ENCODE measurements around the gene ZBTB7C.

The ZBTB7C gene

DNA sequence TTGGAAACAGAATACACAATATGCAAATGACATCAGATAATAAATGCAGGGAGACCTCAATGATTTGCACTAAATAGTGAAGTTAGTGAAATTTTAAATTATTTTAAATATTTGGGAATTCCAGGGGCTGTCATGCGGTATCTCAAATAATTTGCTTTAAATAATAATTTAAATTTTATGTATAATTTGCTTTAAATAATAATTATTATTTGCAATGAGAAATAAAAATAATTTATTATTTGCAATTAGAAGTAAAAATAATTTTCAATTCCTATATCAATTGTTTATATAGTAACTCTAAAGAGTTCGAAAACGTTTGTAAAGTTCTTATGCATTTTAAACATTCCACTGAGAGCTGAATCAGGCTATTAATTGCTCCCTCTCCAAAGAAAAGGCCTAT is 226.4 kb downstream of the ZBTB7C start:
- TF ChIP-seq FOXP2 (optimal IDR thresholded peaks at IDR 0.05; ENCODE audit: borderline replicate concordance, extremely low read depth, extremely low read length, insufficient read depth), result no peak
- no peak for TF ChIP-seq TAF1 (IDR thresholded peaks at IDR 0.05; ENCODE audit: borderline replicate concordance, insufficient read depth, low read length)
- TF ChIP-seq SIN3A (IDR thresholded peaks at IDR 0.05; ENCODE audit: borderline replicate concordance, insufficient read depth, low read length), result no peak
- no peak for TF ChIP-seq POLR2AphosphoS5 (IDR thresholded peaks at IDR 0.05; ENCODE audit: low read depth, low read length)
- TF ChIP-seq, protein P1, sequence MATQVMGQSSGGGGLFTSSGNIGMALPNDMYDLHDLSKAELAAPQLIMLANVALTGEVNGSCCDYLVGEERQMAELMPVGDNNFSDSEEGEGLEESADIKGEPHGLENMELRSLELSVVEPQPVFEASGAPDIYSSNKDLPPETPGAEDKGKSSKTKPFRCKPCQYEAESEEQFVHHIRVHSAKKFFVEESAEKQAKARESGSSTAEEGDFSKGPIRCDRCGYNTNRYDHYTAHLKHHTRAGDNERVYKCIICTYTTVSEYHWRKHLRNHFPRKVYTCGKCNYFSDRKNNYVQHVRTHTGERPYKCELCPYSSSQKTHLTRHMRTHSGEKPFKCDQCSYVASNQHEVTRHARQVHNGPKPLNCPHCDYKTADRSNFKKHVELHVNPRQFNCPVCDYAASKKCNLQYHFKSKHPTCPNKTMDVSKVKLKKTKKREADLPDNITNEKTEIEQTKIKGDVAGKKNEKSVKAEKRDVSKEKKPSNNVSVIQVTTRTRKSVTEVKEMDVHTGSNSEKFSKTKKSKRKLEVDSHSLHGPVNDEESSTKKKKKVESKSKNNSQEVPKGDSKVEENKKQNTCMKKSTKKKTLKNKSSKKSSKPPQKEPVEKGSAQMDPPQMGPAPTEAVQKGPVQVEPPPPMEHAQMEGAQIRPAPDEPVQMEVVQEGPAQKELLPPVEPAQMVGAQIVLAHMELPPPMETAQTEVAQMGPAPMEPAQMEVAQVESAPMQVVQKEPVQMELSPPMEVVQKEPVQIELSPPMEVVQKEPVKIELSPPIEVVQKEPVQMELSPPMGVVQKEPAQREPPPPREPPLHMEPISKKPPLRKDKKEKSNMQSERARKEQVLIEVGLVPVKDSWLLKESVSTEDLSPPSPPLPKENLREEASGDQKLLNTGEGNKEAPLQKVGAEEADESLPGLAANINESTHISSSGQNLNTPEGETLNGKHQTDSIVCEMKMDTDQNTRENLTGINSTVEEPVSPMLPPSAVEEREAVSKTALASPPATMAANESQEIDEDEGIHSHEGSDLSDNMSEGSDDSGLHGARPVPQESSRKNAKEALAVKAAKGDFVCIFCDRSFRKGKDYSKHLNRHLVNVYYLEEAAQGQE (IDR thresholded peaks at IDR 0.05; ENCODE audit: insufficient read depth in 1 of 2, low read depth in 2 of 2, low read length in 2 of 2), result no peak

DNA sequence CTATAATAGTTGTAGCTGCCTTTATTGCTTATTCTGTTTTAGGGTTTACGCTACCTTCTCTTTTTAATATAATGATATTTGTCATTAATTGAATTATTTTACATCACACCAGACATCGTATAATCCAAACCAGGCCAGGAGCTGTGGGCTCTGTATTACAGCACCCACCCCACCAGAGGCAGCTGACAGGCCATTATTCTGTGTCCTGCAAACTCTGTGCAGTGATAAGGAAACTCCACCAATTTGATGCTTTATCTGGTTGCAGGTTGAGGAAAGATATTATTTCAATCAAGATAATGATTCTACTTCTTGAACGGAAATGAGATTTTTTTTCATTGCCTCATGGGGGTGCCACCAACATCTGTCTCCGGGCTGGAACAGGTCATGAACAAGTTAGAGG is 227.3 kb downstream of the ZBTB7C start:
- TF ChIP-seq POLR2AphosphoS5 (IDR thresholded peaks at IDR 0.05; ENCODE audit: low read depth, low read length) (no peak), TAF1 (IDR thresholded peaks at IDR 0.05; ENCODE audit: borderline replicate concordance, insufficient read depth, low read length) (no peak), SIN3A (IDR thresholded peaks at IDR 0.05; ENCODE audit: borderline replicate concordance, insufficient read depth, low read length) (no peak), FOXP2 (optimal IDR thresholded peaks at IDR 0.05; ENCODE audit: borderline replicate concordance, extremely low read depth, extremely low read length, insufficient read depth) (no peak)
- TF ChIP-seq, protein P1 (IDR thresholded peaks at IDR 0.05; ENCODE audit: insufficient read depth in 1 of 2, low read depth in 2 of 2, low read length in 2 of 2), result no peak

DNA sequence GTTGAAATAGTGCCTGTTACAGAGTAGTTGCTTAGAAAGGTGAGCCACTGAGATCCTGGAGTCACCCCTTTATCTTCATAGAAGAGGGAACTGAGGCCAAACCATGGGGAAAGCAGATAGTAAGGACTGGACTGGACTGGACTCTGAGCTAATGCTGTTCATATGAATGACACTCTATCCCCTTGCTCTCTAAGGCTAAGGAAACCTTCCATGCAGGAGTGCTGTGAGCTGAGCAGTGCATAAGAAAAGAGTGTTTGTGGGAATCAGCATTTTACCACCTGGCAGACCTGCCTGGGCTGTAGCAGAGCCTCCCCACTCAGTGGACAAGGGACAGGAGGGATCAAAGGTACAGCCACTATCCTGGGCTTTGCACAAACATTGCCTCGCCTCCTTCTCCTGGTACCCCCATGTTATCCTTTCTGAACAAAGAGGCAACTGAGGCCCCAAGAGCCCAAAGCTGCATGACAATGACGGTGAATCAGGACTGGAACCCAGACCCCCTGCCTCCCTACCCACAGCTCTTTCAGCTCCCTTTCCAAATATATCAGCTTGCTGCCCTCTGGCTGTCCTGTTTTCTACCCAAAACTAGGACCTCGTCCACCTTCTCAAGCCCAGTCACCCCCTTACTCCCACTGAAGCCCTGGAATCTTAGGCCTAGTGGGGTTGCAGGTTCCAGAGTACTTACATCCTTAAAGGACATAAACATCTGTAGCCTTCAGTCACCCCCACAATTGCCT is 227.9 kb downstream of the ZBTB7C start:
- TF ChIP-seq FOXP2 (optimal IDR thresholded peaks at IDR 0.05; ENCODE audit: borderline replicate concordance, extremely low read depth, extremely low read length, insufficient read depth) (no peak), POLR2AphosphoS5 (IDR thresholded peaks at IDR 0.05; ENCODE audit: low read depth, low read length) (no peak), TAF1 (IDR thresholded peaks at IDR 0.05; ENCODE audit: borderline replicate concordance, insufficient read depth, low read length) (no peak), SIN3A (IDR thresholded peaks at IDR 0.05; ENCODE audit: borderline replicate concordance, insufficient read depth, low read length) (no peak)
- TF ChIP-seq, protein P1 (IDR thresholded peaks at IDR 0.05; ENCODE audit: insufficient read depth in 1 of 2, low read depth in 2 of 2, low read length in 2 of 2), result no peak

DNA sequence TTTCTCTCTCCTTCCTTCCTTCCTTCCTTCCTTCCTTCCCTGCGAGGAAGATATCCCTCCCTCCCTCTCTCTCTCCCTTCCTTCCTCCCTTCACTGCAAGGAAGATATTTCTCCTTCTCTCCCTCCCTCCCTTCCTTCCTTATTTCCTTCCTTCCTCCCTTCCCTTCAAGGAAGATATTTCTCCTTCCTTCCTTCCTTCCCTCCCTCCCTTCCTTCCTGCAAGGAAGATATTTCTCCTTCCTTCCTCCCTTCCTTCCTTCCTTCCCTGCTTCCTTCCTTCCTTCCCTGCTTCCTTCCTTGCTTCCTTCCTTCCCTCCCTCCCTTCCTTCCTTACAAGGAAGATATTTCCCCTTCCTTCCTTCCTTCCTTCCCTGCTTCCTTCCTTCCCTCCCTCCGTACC is 229.5 kb downstream of the ZBTB7C start:
- TF ChIP-seq SIN3A (IDR thresholded peaks at IDR 0.05; ENCODE audit: borderline replicate concordance, insufficient read depth, low read length), result no peak
- no peak for TF ChIP-seq POLR2AphosphoS5 (IDR thresholded peaks at IDR 0.05; ENCODE audit: low read depth, low read length)
- TF ChIP-seq, protein P1 (IDR thresholded peaks at IDR 0.05; ENCODE audit: insufficient read depth in 1 of 2, low read depth in 2 of 2, low read length in 2 of 2), result no peak
- no peak for TF ChIP-seq FOXP2 (optimal IDR thresholded peaks at IDR 0.05; ENCODE audit: borderline replicate concordance, extremely low read depth, extremely low read length, insufficient read depth)
- TF ChIP-seq TAF1 (IDR thresholded peaks at IDR 0.05; ENCODE audit: borderline replicate concordance, insufficient read depth, low read length), result no peak
